NCI-H1436 treated with DMSO at 0.1 percent for 48 hours (cell line): ENCODE results near the gene ACKR3.

Experiments used
- DNase-seq: peaks from one replicate; lab custom pipeline; 2025; lab: John Stamatoyannopoulos, UW

Gene ACKR3

DNA sequence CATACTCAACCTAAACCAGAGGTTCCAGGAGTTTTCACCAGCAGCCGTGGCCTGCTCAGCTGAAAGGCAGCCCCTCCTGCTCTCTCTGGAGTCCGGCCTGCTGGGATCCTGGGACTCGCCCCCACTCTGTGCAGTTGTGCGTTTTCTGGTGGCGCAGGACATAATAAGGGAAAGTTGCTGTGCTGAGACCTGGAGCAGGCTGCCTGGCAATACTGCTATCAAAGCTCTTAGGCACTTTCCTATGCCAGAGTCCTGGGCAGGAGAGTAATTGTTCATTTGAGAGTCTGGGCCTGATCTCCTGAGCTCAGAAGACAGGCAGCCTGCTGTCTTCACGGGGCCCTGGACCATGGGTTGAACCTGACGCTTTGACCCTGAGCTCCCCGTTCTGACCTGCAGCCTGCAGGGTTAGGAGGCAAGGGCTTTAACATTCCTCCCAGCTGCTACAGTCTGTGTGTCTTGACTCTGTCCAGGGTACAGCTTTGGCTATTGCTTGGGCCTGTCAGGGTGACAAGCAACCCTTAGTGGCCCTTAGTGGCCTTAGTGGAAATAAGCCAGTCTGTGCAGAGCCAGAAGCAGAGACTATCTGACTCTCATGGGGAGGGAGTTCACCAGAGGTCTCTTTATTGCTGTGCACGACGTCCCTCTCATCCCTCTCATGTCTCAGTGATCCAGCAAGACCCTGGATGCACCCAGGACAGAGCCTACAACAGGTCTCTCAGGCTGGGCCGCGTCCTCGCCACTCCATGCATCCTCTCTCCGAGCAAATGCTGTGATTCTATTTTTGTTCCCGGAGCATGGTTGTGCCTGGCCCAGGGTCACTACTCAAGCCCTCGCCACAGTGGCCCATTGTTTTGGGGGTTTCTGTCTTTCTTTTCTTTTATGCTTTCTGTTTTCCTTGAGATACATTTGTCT is 60.6 kb downstream of the ACKR3 start:
- no peak for DNase-seq

DNA sequence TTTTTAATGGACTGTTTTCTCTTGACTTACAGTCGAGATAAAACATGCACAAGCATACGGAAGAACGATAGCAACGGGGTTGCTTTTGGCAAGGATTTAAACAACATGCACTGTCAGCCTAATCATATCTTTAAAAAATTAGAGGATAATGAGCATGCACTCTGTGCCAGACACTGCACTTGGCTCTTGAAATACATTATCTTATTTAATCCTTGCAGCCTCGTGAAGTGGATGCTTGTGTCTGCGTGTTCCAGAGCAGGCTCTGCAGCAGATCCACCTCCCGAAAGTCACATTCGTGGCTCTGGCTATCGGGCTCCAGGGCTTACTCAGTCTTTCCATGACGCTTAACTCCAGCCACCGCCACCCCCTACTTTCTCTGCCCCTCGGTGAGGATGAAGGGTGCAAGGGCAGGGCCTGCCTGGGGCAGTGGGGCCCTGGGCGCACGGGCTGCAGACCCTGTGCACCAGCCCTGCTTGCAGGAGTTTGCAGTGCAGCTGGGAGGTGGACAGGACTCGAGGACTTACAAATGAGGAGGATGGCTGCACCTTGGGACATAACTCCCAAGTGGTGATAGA is 61.7 kb downstream of the ACKR3 start:
- DNase-seq: no peak

DNA sequence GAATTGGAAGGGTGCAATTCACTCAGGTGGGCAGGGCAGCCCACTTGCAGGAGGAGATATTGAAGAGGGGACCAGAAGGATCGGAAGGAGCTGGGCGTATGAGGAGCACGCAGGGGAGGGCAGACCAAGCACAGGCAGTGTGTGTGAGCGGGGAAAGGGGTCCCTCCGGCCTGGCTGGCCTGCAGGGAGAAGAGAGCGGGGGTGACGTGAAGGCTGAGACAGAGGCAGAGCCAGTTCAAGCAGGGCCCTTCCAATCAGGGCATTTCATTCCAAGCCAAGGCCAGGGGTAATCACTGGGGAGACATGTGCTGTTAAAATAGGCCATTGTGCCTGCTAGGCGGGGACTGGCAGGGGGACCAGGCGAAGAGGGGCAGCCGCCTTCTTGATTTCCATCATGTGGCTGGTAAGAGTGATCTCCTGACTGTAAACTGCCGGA is 62.2 kb downstream of the ACKR3 start:
- no peak for DNase-seq
